RWPE2 (cell line): Measurements from ENCODE around the gene DNAJC24.

Source experiments
- ATAC-seq: fragments of 200-7000 bp; cut with Tn5 transposase; 3 replicates; pipeline ENCODE4 v1.9.1; 2021; ENCODE audit warnings: low read depth
- DNase-seq: peaks from one replicate; pipeline ENCODE4 v3.0.0-alpha.2; 2020; ENCODE audit warnings: low spot score
- H3K27ac ChIP-seq: fragments of 450-650 bp; 2 replicates; pipeline ENCODE4 v1.5.1; 2017; ENCODE audit warnings: mild to moderate bottlenecking; ENCODE audit not compliant: poor library complexity, severe bottlenecking
- H3K27me3 ChIP-seq: fragments of 250-450 bp; sonication (Bioruptor Pico); 2 replicates; pipeline ENCODE4 v1.5.1; 2021; ENCODE audit warnings: mild to moderate bottlenecking, moderate library complexity; ENCODE audit not compliant: insufficient read depth, poor library complexity, severe bottlenecking
- H3K36me3 ChIP-seq: fragments of 250-450 bp; sonication (Bioruptor Pico); 2 replicates; pipeline ENCODE4 v1.5.1; 2020; ENCODE audit warnings: low read depth, mild to moderate bottlenecking, moderate library complexity
- H3K4me1 ChIP-seq: fragments of 250-450 bp; sonication (Bioruptor Pico); 2 replicates; pipeline ENCODE4 v1.5.1; 2021; ENCODE audit warnings: mild to moderate bottlenecking, moderate library complexity; ENCODE audit not compliant: insufficient read depth, poor library complexity, severe bottlenecking
- H3K4me3 ChIP-seq: fragments of 250-450 bp; sonication (Bioruptor Pico); 2 replicates; pipeline ENCODE4 v1.5.1; 2021; ENCODE audit warnings: mild to moderate bottlenecking, moderate library complexity; ENCODE audit not compliant: severe bottlenecking
- H3K9me3 ChIP-seq: fragments of 250-450 bp; sonication (Bioruptor Pico); 2 replicates; pipeline ENCODE4 v1.5.1; 2021; ENCODE audit warnings: mild to moderate bottlenecking, moderate library complexity; ENCODE audit not compliant: severe bottlenecking
- CTCF ChIP-seq: fragments of 450-650 bp; IDR thresholded peaks from one replicate; pipeline ENCODE4 v1.5.1; 2017; ENCODE audit warnings: mild to moderate bottlenecking, moderate library complexity; ENCODE audit not compliant: poor library complexity, severe bottlenecking

DNAJC24 gene

DNA sequence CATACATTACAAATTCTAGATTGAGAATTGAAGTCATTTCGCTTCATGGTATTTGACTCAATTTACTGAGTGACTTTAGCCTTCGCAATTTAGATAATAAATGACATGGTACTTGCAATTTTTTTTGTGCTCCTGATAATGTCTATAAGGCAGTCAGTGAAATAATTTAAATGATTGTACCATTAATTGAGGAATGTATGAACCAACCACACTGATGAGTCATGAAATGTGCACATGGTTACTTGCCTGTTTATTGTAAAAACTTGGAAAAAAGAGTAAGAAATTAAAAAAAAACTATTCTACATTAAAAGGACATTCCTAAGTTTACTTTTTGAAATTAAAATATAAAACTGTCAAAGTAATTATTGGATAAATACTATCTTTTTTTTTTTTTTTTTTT lies 43.3 kb downstream of the DNAJC24 start:
- H3K4me1 ChIP-seq, result peaks cover 30% of the 10 kb centered on the region
- no peaks in the 10 kb centered on the region for H3K27me3 ChIP-seq
- no peaks in the 10 kb centered on the region for H3K36me3 ChIP-seq
- DNase-seq, result no peak
- no peak overlapping the region for H3K4me3 ChIP-seq
- TF ChIP-seq CTCF, result no peak
- H3K9me3 ChIP-seq, result no peaks in the 10 kb centered on the region
- H3K27ac ChIP-seq, result peak overlapping the region; percentile 36
- peak; percentile 80; the same call in 2 of the 3 replicates for ATAC-seq

DNA sequence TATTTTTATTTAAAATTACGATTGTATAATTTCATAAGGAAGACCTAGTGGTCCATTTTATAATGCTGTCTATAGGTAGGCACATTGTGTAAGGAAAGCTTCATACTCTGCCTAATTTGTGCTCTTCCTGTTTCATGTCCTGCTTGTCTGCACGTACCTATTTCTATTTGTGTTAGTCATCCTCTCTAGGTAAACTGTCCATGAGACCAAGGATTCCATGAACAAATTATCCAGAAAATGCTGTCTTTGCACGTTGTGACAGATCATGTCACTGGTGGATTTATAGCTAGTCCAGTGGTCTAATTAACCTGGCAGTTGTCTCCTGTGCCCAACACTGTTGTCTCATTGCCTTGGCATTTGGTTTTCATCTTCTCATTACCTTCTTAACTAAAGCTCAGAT lies 44.7 kb downstream of the DNAJC24 start:
- TF ChIP-seq CTCF, result no peak

GRCh38 chr11:31415435-31415834 lies 45.8 kb downstream of the DNAJC24 start:
- ATAC-seq (no peak), DNase-seq (no peak)
- Histone ChIP-seq H3K27me3 (no peaks in the 10 kb centered on the region), H3K4me3 (no peak overlapping the region), H3K4me1 (peaks cover 20% of the 10 kb centered on the region), H3K27ac (no peak overlapping the region), H3K36me3 (no peaks in the 10 kb centered on the region), H3K9me3 (no peaks in the 10 kb centered on the region)
- TF ChIP-seq CTCF, result no peak

More for the DNA sequence above, 44.7 kb downstream of the DNAJC24 start:
- no peaks in the 10 kb centered on the region for H3K9me3 ChIP-seq
- H3K27me3 ChIP-seq, result no peaks in the 10 kb centered on the region
- no peaks in the 10 kb centered on the region for H3K36me3 ChIP-seq
- ATAC-seq, result peak; percentile 89
- no peak for DNase-seq
- no peak overlapping the region for H3K4me3 ChIP-seq
- H3K27ac ChIP-seq, result peak overlapping the region; percentile 36
- peaks cover 20% of the 10 kb centered on the region for H3K4me1 ChIP-seq

GRCh38 chr11:31417357-31417756 lies 47.7 kb downstream of the DNAJC24 start:
- no peak overlapping the region for H3K27ac ChIP-seq
- ATAC-seq (no peak), DNase-seq (no peak)

More at GRCh38 chr11:31417357-31417756, 47.7 kb downstream of the DNAJC24 start:
- TF ChIP-seq CTCF, result no peak
- Histone ChIP-seq H3K36me3 (no peaks in the 10 kb centered on the region), H3K27me3 (no peaks in the 10 kb centered on the region), H3K4me3 (no peak overlapping the region), H3K4me1 (peaks cover 19% of the 10 kb centered on the region), H3K9me3 (no peaks in the 10 kb centered on the region)
